ENCODE results near the gene ETV3L.
A peak's percentile ranks its signal among the peaks of the same experiment; 100 is the strongest.

Gene ETV3L

GRCh38 chr1:157137408-157138219 lies 38.0 kb upstream of the ETV3L start:
- peaks cover 43% of the 10 kb centered on the region for H3K36me3 Mint-ChIP-seq (ENCODE audit: low read depth)
- H3K27me3 Mint-ChIP-seq (ENCODE audit: low read depth): no peaks in the 10 kb centered on the region
- no peaks in the 10 kb centered on the region for H3K9me3 Mint-ChIP-seq
- peak overlapping the region; percentile 94 for H3K27ac Mint-ChIP-seq
- DNase-seq (ENCODE audit: low spot score): no peak
- H3K4me1 Mint-ChIP-seq (ENCODE audit: low read depth): peaks cover 69% of the 10 kb centered on the region
- peak overlapping the region; percentile 97 for H3K4me3 Mint-ChIP-seq

- no peak for DNase-seq (ENCODE audit: low spot score)
- Mint-ChIP-seq H3K27ac (peak overlapping the region; percentile 94), H3K27me3 (ENCODE audit: low read depth) (no peaks in the 10 kb centered on the region), H3K36me3 (ENCODE audit: low read depth) (peaks cover 49% of the 10 kb centered on the region), H3K4me1 (ENCODE audit: low read depth) (peaks cover 75% of the 10 kb centered on the region), H3K4me3 (peak overlapping the region; percentile 97), H3K9me3 (no peaks in the 10 kb centered on the region)
Measured at GRCh38 chr1:157137046-157137407, 37.4 kb upstream of the ETV3L start.

- DNase-seq (ENCODE audit: low spot score): no peak
- Mint-ChIP-seq H3K4me1 (ENCODE audit: low read depth) (peaks cover 80% of the 10 kb centered on the region), H3K36me3 (ENCODE audit: low read depth) (peaks cover 58% of the 10 kb centered on the region), H3K4me3 (peak overlapping the region; percentile 97), H3K9me3 (no peaks in the 10 kb centered on the region), H3K27me3 (ENCODE audit: low read depth) (no peaks in the 10 kb centered on the region), H3K27ac (peak overlapping the region; percentile 94)
Measured at GRCh38 chr1:157136133-157136532, 36.5 kb upstream of the ETV3L start.

- Mint-ChIP-seq H3K4me3 (peak overlapping the region; percentile 97), H3K27me3 (ENCODE audit: low read depth) (no peaks in the 10 kb centered on the region), H3K36me3 (ENCODE audit: low read depth) (peaks cover 62% of the 10 kb centered on the region), H3K9me3 (no peaks in the 10 kb centered on the region), H3K4me1 (ENCODE audit: low read depth) (peaks cover 79% of the 10 kb centered on the region), H3K27ac (peak overlapping the region; percentile 94)
- DNase-seq (ENCODE audit: low spot score): no peak
Measured at GRCh38 chr1:157135646-157136045, 36.0 kb upstream of the ETV3L start.

GRCh38 chr1:157135070-157135469 lies 35.5 kb upstream of the ETV3L start:
- H3K36me3 Mint-ChIP-seq (ENCODE audit: low read depth): peaks cover 67% of the 10 kb centered on the region
- H3K4me3 Mint-ChIP-seq: peak overlapping the region; percentile 97
- peaks cover 76% of the 10 kb centered on the region for H3K4me1 Mint-ChIP-seq (ENCODE audit: low read depth)

GRCh38 chr1:157134442-157134841 lies 34.8 kb upstream of the ETV3L start:
- DNase-seq (ENCODE audit: low spot score): no peak
- Mint-ChIP-seq H3K27ac (peak overlapping the region; percentile 59), H3K27me3 (ENCODE audit: low read depth) (no peaks in the 10 kb centered on the region), H3K9me3 (no peaks in the 10 kb centered on the region), H3K36me3 (ENCODE audit: low read depth) (peaks cover 68% of the 10 kb centered on the region), H3K4me3 (peak overlapping the region; percentile 97), H3K4me1 (ENCODE audit: low read depth) (peaks cover 72% of the 10 kb centered on the region)

More at GRCh38 chr1:157135070-157135469, 35.5 kb upstream of the ETV3L start:
- Mint-ChIP-seq H3K9me3 (no peaks in the 10 kb centered on the region), H3K27ac (peak overlapping the region; percentile 94), H3K27me3 (ENCODE audit: low read depth) (no peaks in the 10 kb centered on the region)
- DNase-seq (ENCODE audit: low spot score): no peak

- Mint-ChIP-seq H3K4me1 (ENCODE audit: low read depth) (peaks cover 66% of the 10 kb centered on the region), H3K36me3 (ENCODE audit: low read depth) (peaks cover 74% of the 10 kb centered on the region), H3K27me3 (ENCODE audit: low read depth) (no peaks in the 10 kb centered on the region), H3K27ac (peak overlapping the region; percentile 84), H3K9me3 (no peaks in the 10 kb centered on the region), H3K4me3 (peak overlapping the region; percentile 97)
- peak; percentile 58 for DNase-seq (ENCODE audit: low spot score)
Measured at GRCh38 chr1:157133426-157133825, 33.8 kb upstream of the ETV3L start.

- H3K4me1 Mint-ChIP-seq (ENCODE audit: low read depth): peaks cover 72% of the 10 kb centered on the region
Measured at GRCh38 chr1:157132616-157133167, 33.1 kb upstream of the ETV3L start.

GRCh38 chr1:157132111-157132510 lies 32.5 kb upstream of the ETV3L start:
- no peaks in the 10 kb centered on the region for H3K9me3 Mint-ChIP-seq
- H3K27ac Mint-ChIP-seq: peak overlapping the region; percentile 84
- H3K36me3 Mint-ChIP-seq (ENCODE audit: low read depth): peaks cover 80% of the 10 kb centered on the region
- peaks cover 69% of the 10 kb centered on the region for H3K4me1 Mint-ChIP-seq (ENCODE audit: low read depth)
- no peak for DNase-seq (ENCODE audit: low spot score)
- peak overlapping the region; percentile 97 for H3K4me3 Mint-ChIP-seq
- no peaks in the 10 kb centered on the region for H3K27me3 Mint-ChIP-seq (ENCODE audit: low read depth)

More at GRCh38 chr1:157132616-157133167, 33.1 kb upstream of the ETV3L start:
- no peak for DNase-seq (ENCODE audit: low spot score)
- Mint-ChIP-seq H3K9me3 (no peaks in the 10 kb centered on the region), H3K27ac (peak overlapping the region; percentile 84), H3K27me3 (ENCODE audit: low read depth) (no peaks in the 10 kb centered on the region), H3K4me3 (peak overlapping the region; percentile 97), H3K36me3 (ENCODE audit: low read depth) (peaks cover 80% of the 10 kb centered on the region)

GRCh38 chr1:157131281-157131680 lies 31.7 kb upstream of the ETV3L start:
- no peak for DNase-seq (ENCODE audit: low spot score)
- H3K4me3 Mint-ChIP-seq: peak overlapping the region; percentile 1
- no peaks in the 10 kb centered on the region for H3K27me3 Mint-ChIP-seq (ENCODE audit: low read depth)
- H3K9me3 Mint-ChIP-seq: no peaks in the 10 kb centered on the region
- peaks cover 64% of the 10 kb centered on the region for H3K4me1 Mint-ChIP-seq (ENCODE audit: low read depth)
- no peak overlapping the region for H3K27ac Mint-ChIP-seq
- peaks cover 82% of the 10 kb centered on the region for H3K36me3 Mint-ChIP-seq (ENCODE audit: low read depth)

GRCh38 chr1:157124855-157125254 lies 25.2 kb upstream of the ETV3L start:
- DNase-seq (ENCODE audit: low spot score): no peak
- peaks cover 63% of the 10 kb centered on the region for H3K36me3 Mint-ChIP-seq (ENCODE audit: low read depth)
- no peaks in the 10 kb centered on the region for H3K27me3 Mint-ChIP-seq (ENCODE audit: low read depth)
- no peak overlapping the region for H3K27ac Mint-ChIP-seq
- no peaks in the 10 kb centered on the region for H3K9me3 Mint-ChIP-seq
- H3K4me1 Mint-ChIP-seq (ENCODE audit: low read depth): peaks cover 21% of the 10 kb centered on the region
- no peak overlapping the region for H3K4me3 Mint-ChIP-seq

GRCh38 chr1:157119448-157119847 lies 19.8 kb upstream of the ETV3L start:
- H3K4me3 Mint-ChIP-seq: no peak overlapping the region
- no peaks in the 10 kb centered on the region for H3K27me3 Mint-ChIP-seq (ENCODE audit: low read depth)
- no peak overlapping the region for H3K27ac Mint-ChIP-seq
- no peaks in the 10 kb centered on the region for H3K9me3 Mint-ChIP-seq
- DNase-seq (ENCODE audit: low spot score): no peak
- peaks cover 23% of the 10 kb centered on the region for H3K36me3 Mint-ChIP-seq (ENCODE audit: low read depth)
- peaks cover 15% of the 10 kb centered on the region for H3K4me1 Mint-ChIP-seq (ENCODE audit: low read depth)

- no peak for DNase-seq (ENCODE audit: low spot score)
- Mint-ChIP-seq H3K27me3 (ENCODE audit: low read depth) (no peaks in the 10 kb centered on the region), H3K4me1 (ENCODE audit: low read depth) (peaks cover 12% of the 10 kb centered on the region), H3K4me3 (no peak overlapping the region), H3K9me3 (no peaks in the 10 kb centered on the region), H3K36me3 (ENCODE audit: low read depth) (peaks cover 19% of the 10 kb centered on the region), H3K27ac (peak overlapping the region; percentile 32)
Measured at GRCh38 chr1:157119008-157119407, 19.4 kb upstream of the ETV3L start.

- H3K9me3 Mint-ChIP-seq: no peaks in the 10 kb centered on the region
- H3K4me1 Mint-ChIP-seq (ENCODE audit: low read depth): peaks cover 9% of the 10 kb centered on the region
- no peak overlapping the region for H3K27ac Mint-ChIP-seq
- H3K4me3 Mint-ChIP-seq: no peak overlapping the region
- H3K27me3 Mint-ChIP-seq (ENCODE audit: low read depth): peaks cover 4% of the 10 kb centered on the region
- peaks cover 5% of the 10 kb centered on the region for H3K36me3 Mint-ChIP-seq (ENCODE audit: low read depth)
- no peak for DNase-seq (ENCODE audit: low spot score)
Measured at GRCh38 chr1:157117527-157118057, 18.0 kb upstream of the ETV3L start.
